HG03097 (cell line): Measurements from ENCODE around the gene ISCU.
"Not testable (repeated sequence)": the region's sequence is repeated elsewhere in the genome, so short reads cannot be mapped to it uniquely, and the experiment has no call there.

Experiments
- ATAC-seq: cut with Tn5 transposase; IDR thresholded peaks from one replicate; pipeline ENCODE4 v1.9.1; 2021; ENCODE audit not compliant: unreplicated experiment, low FRiP score

Gene ISCU

DNA sequence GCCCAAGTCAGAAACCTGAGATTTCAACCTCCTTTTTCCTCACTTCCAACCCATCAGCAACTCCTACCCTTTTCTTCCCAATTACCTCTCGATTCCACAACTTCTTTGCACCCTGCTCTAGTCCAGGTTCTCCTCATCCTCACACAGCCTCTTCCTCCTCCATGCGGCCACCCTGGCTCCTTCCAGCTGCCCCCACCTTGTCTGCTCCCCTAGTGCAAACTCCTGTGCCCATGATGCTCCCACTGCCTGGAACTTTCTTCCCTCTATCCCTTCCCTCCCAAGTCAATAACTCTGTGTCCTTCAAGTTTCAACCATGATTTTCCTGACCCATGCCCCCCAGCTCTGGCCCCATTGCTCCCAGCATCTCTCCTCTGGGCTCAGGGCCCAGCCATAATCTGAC lies 54.0 kb downstream of the ISCU start:
- ATAC-seq, result no peak

DNA sequence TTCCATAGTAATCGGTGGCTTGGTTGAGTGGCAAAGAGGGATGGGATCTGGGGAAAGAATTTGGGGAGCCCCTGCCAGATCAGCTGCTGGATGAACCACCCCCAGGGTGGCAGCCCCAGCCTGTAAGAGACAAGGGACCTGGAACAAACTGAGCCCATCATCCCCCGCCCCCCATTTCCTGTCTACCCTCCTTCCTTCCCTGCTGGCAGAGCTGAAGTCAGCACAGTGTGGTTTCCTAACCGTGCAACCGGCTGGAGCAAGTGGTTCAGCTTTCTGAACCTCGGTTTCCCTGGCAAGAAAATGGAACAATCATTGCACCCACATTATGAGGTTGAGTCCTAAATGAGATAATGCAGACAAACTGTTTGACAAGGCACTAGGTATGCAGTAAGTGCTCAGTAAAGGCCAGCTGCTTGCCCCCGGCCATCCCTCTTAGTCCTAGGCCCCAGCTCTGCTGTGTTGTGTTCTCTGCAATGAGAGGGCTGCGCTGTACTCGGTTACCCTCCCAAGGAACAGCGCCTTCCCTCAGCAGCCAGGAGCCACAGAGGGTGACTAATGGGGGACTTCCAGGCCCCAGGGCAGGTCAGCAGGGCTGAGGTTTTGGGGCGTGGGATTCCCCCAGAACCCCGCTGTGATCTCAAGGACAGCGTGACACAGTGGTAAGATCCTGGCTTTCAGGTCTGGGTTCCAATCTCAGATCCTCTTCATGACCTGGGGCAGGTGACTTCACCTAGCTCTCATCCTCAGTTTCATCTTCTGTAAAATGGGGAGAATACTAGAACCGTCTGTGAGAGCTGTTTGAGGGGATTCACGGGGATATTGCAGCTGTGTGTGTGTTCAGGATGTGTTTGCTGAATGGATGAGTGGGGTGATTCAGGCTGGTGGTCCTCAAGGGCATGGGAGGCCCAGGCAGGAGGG lies 54.8 kb downstream of the ISCU start:
- peak; percentile 78 for ATAC-seq

- ATAC-seq, result no peak
Observed at GRCh38 chr12:108618079-108618952, 55.9 kb downstream of the ISCU start.

GRCh38 chr12:108618953-108619274 lies 56.5 kb downstream of the ISCU start:
- not testable (repeated sequence) for ATAC-seq
